Measurements from ENCODE around the gene ZNF710. TPM values are rescaled to one million over a fixed set of nuclear protein-coding genes. Genes with fewer than 3 reads are reported as not detected.

ZNF710 gene
- total and polyA plus RNA-seq, 2 donors (not counting 3 experiments of a cell fraction or from before 2014, with no cell fraction given): 8.9 to 32.4 TPM

GRCh38 chr15:90074916-90075315, 73.8 kb downstream of the ZNF710 start:
- DNase-seq (ENCODE audit: low read depth, low spot score) (no peak), FAIRE-seq (no peak)
- Histone ChIP-seq H3K9ac (replicated peaks; ENCODE audit: extremely low read depth, insufficient read depth, low read length) (no peak overlapping the region), H3K4me3 (replicated peaks in 1 of 3; ENCODE audit: insufficient read depth in 1 of 3, low read depth in 1 of 3, low read length in 3 of 3) (no peak overlapping the region), H3K9me1 (replicated peaks; ENCODE audit: control insufficient read depth, extremely low read depth, insufficient read depth, low read length) (no peaks in the 10 kb centered on the region), H3K27ac (ENCODE audit: insufficient read depth, low read depth, low read length) (no peak overlapping the region), H3K79me2 (ENCODE audit: control insufficient read depth, insufficient read depth, low read length) (no peaks in the 10 kb centered on the region), H3K4me2 (ENCODE audit: insufficient read depth, low read length) (no peak overlapping the region), H3K27me3 (ENCODE audit: control insufficient read depth in 2 of 2, insufficient read depth in 2 of 2, low read length in 2 of 2) (no peaks in the 10 kb centered on the region), H3K36me3 (ENCODE audit: control insufficient read depth in 2 of 2, extremely low read depth in 1 of 2, insufficient read depth in 2 of 2, low read length in 2 of 2) (peaks cover 2 to 24% of the 10 kb centered on the region in 2 experiments), H4K20me1 (replicated peaks; ENCODE audit: control insufficient read depth, extremely low read depth, insufficient read depth, low read length) (no peaks in the 10 kb centered on the region), H3K4me1 (ENCODE audit: control insufficient read depth, extremely low read depth, insufficient read depth, low read length) (no peaks in the 10 kb centered on the region), H2AFZ (ENCODE audit: low read depth, low read length) (no peak overlapping the region), H3K9me3 (replicated peaks; ENCODE audit: control insufficient read depth, insufficient read depth, low read length) (no peaks in the 10 kb centered on the region)
- ChIA-PET CTCF (interaction anchor here (0.8 to 1.5 kb wide), 4 partner anchors 12 to 335 kb away, joined by 3 to 5 read pairs (median 4); no protein-coding TSS in a partner anchor), POLR2A (no interaction called here)
- intact Hi-C loops (cut with micrococcal nuclease): loop anchor here (5.0 kb wide), 1 partner anchor 163 kb away; the partner anchor contains the start of gene ARPIN
- TF ChIP-seq POLR2A (IDR thresholded peaks at IDR 0.05; ENCODE audit: low read depth, low read length) (no peak), CTCF (IDR thresholded peaks at IDR 0.05; ENCODE audit: extremely low read depth in 1 of 2, insufficient read depth in 1 of 2, low read depth in 1 of 2, low read length in 2 of 2) (no peak), MYC (IDR thresholded peaks at IDR 0.05; ENCODE audit: low read depth, low read length) (no peak), FOS (IDR thresholded peaks at IDR 0.05; ENCODE audit: borderline replicate concordance, insufficient read depth, low read length) (no peak), POLR2AphosphoS5 (IDR thresholded peaks at IDR 0.05; ENCODE audit: insufficient read depth, low read depth, low read length) (no peak), MAX (IDR thresholded peaks at IDR 0.05; ENCODE audit: insufficient read depth, insufficient read length) (no peak), JUN (IDR thresholded peaks at IDR 0.05; ENCODE audit: borderline replicate concordance, insufficient read depth, insufficient read length, low read depth) (no peak), GATA2 (IDR thresholded peaks at IDR 0.05; ENCODE audit: insufficient read depth, insufficient read length, low read depth, low read length) (no peak), EZH2 (IDR thresholded peaks at IDR 0.05; ENCODE audit: borderline replicate concordance, low read depth, low read length, severe bottlenecking) (no peak)
- BruUV-seq (replicated peaks): no TSS peak
- dilution Hi-C loops (cut with MboI; ENCODE audit: extremely low pct_ligation_motif_present, low sequenced_read_pairs): no loop called here
